Measurements from ENCODE around the gene CYP3A4. TPM values are rescaled to one million over a fixed set of nuclear protein-coding genes. Genes with fewer than 3 reads are reported as not detected.
"Not testable (repeated sequence)": the region's sequence is repeated elsewhere in the genome, so short reads cannot be mapped to it uniquely, and the experiment has no call there.

The CYP3A4 gene
- total RNA-seq, 4 donors from 2014 or later = 10.0 to 44.9 (median 22.1) TPM; not detected in 1

- H3K4me1 ChIP-seq = no peaks in the 10 kb centered on the region
- in situ Hi-C loops (cut with MboI; ENCODE audit: low pct_ligation_motif_present in 1 of 4, low pct_unique_long_range_greater_than_20kb in 1 of 4, low sequenced_read_pairs in 3 of 4) = no loop called here
- no peak for DNase-seq
- TF ChIP-seq POLR2AphosphoS5 (IDR thresholded peaks at IDR 0.05) = no peak
- H3K36me3 ChIP-seq = no peaks in the 10 kb centered on the region
- no peaks in the 10 kb centered on the region for H3K9me3 ChIP-seq
- H3K27me3 ChIP-seq = no peaks in the 10 kb centered on the region
- no peak overlapping the region for H3K27ac ChIP-seq
- H3K4me3 ChIP-seq = no peak overlapping the region
- 88 to 89% methylated on average over 3 of the region's 3 CpGs for WGBS, 2 donors (ENCODE audit: low coverage in 1 of 2)
- intact Hi-C loops (cut with DNase I; ENCODE audit: low total_unique reads) = no loop called here
These were observed 19.5 kb downstream of the CYP3A4 start for GRCh38 chr7:99764478-99764877.

GRCh38 chr7:99762680-99763327 lies 21.2 kb downstream of the CYP3A4 start:
- in situ Hi-C loops (cut with MboI; ENCODE audit: low pct_ligation_motif_present in 1 of 4, low pct_unique_long_range_greater_than_20kb in 1 of 4, low sequenced_read_pairs in 3 of 4) = no loop called here
- H3K36me3 ChIP-seq = no peaks in the 10 kb centered on the region
- no peak overlapping the region for H3K27ac ChIP-seq
- H3K9me3 ChIP-seq = no peaks in the 10 kb centered on the region
- TF ChIP-seq EP300 (IDR thresholded peaks at IDR 0.05; ENCODE audit: low read depth) (no peak), POLR2AphosphoS5 (IDR thresholded peaks at IDR 0.05) (no peak), POLR2A (IDR thresholded peaks at IDR 0.05) (no peak)
- TF ChIP-seq, protein P1, sequence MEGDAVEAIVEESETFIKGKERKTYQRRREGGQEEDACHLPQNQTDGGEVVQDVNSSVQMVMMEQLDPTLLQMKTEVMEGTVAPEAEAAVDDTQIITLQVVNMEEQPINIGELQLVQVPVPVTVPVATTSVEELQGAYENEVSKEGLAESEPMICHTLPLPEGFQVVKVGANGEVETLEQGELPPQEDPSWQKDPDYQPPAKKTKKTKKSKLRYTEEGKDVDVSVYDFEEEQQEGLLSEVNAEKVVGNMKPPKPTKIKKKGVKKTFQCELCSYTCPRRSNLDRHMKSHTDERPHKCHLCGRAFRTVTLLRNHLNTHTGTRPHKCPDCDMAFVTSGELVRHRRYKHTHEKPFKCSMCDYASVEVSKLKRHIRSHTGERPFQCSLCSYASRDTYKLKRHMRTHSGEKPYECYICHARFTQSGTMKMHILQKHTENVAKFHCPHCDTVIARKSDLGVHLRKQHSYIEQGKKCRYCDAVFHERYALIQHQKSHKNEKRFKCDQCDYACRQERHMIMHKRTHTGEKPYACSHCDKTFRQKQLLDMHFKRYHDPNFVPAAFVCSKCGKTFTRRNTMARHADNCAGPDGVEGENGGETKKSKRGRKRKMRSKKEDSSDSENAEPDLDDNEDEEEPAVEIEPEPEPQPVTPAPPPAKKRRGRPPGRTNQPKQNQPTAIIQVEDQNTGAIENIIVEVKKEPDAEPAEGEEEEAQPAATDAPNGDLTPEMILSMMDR (IDR thresholded peaks at IDR 0.05) = no peak
- no peaks in the 10 kb centered on the region for H3K4me1 ChIP-seq
- H3K4me3 ChIP-seq = no peak overlapping the region
- 76 to 82% methylated on average over 2 to 7 of the region's 7 CpGs for WGBS, 2 donors (ENCODE audit: low coverage in 1 of 2)
- intact Hi-C loops (cut with DNase I; ENCODE audit: low total_unique reads) = no loop called here
- DNase-seq = no peak
- no peaks in the 10 kb centered on the region for H3K27me3 ChIP-seq

GRCh38 chr7:99755085-99755484 lies 28.9 kb downstream of the CYP3A4 start:
- TF ChIP-seq, protein P1 (IDR thresholded peaks at IDR 0.05) = no peak
- TF ChIP-seq POLR2A (IDR thresholded peaks at IDR 0.05) (no peak), POLR2AphosphoS5 (IDR thresholded peaks at IDR 0.05) (no peak), EP300 (IDR thresholded peaks at IDR 0.05; ENCODE audit: low read depth) (no peak)
- H3K4me1 ChIP-seq = peaks cover 4 to 23% (median 10%) of the 10 kb centered on the region in 4 donors
- no peak for DNase-seq
- H3K27me3 ChIP-seq = no peaks in the 10 kb centered on the region
- 95% methylated on average over 1 of the region's 1 CpG; no CpG with 5 or more reads in 1 of the 2 donors for WGBS, 2 donors (ENCODE audit: low coverage in 1 of 2)
- no peaks in the 10 kb centered on the region for H3K36me3 ChIP-seq
- no peak overlapping the region for H3K4me3 ChIP-seq
- intact Hi-C loops (cut with DNase I; ENCODE audit: low total_unique reads) (no loop called here), in situ Hi-C loops (cut with MboI; ENCODE audit: low pct_ligation_motif_present in 1 of 4, low pct_unique_long_range_greater_than_20kb in 1 of 4, low sequenced_read_pairs in 3 of 4) (no loop called here)
- no peaks in the 10 kb centered on the region for H3K9me3 ChIP-seq
- H3K27ac ChIP-seq = no peak overlapping the region

- Histone ChIP-seq H3K4me3 (no peak overlapping the region), H3K27me3 (no peaks in the 10 kb centered on the region)
- in situ Hi-C loops (cut with MboI; ENCODE audit: low pct_ligation_motif_present in 1 of 4, low pct_unique_long_range_greater_than_20kb in 1 of 4, low sequenced_read_pairs in 3 of 4) = no loop called here
These were observed 31.6 kb downstream of the CYP3A4 start for GRCh38 chr7:99752356-99752755.

DNA sequence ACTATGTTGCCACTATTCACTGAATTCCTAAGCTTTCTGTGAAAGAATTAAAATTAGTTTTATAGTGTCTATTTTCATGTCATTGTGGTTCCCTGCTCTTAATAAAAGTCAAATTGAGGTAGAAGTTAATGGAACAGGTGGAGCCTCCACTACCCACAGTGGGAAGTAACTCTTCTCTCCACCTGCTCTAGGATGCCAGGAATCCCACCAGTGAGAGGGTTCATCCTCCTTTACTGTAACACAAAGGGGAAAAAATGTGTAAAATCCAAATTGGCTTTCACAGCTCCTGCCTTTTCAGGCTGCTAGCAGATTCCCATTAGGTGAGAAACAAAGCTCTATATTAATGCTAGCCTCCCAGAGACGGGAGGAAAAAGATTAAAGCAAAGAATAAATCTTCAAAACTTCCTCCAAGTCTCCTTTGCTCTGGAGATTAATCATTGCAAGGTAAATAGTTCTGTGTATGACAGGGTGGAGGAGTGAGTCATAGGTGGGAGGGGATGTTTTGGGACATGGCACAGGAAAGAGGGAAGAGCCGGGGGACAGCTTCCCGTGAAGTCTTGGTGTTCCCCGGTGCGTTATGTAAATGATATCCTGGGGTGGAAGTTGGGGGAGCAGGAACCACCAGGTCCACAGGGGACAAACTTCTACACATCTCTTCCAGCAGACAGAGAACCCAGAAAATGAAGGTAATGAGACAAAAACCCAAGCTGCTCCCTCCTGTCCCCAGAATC lies 32.5 kb downstream of the CYP3A4 start:
- intact Hi-C loops (cut with DNase I; ENCODE audit: low total_unique reads); H3K9me3 ChIP-seq; H3K27me3 ChIP-seq; in situ Hi-C loops (cut with MboI; ENCODE audit: low pct_ligation_motif_present in 1 of 4, low pct_unique_long_range_greater_than_20kb in 1 of 4, low sequenced_read_pairs in 3 of 4); H3K36me3 ChIP-seq: not testable (repeated sequence)
- peak overlapping the region; percentile 64 to 84 (median 79) for H3K27ac ChIP-seq
- H3K4me1 ChIP-seq = peaks cover 4 to 23% (median 10%) of the 10 kb centered on the region in 4 donors
- DNase-seq = peak; percentile 29
- peak overlapping the region in 1 of 4 donors; percentile 25 for H3K4me3 ChIP-seq
- 21% methylated on average over 5 of the region's 5 CpGs; no CpG with 5 or more reads in 1 of the 2 donors for WGBS, 2 donors (ENCODE audit: low coverage in 1 of 2)

More at GRCh38 chr7:99752356-99752755, 31.6 kb downstream of the CYP3A4 start:
- intact Hi-C loops (cut with DNase I; ENCODE audit: low total_unique reads) = no loop called here
- no peaks in the 10 kb centered on the region for H3K9me3 ChIP-seq
- peak; percentile 78 for DNase-seq
- H3K4me1 ChIP-seq = peaks cover 4 to 23% (median 10%) of the 10 kb centered on the region in 4 donors
- 33% methylated on average over 3 of the region's 3 CpGs; no CpG with 5 or more reads in 1 of the 2 donors for WGBS, 2 donors (ENCODE audit: low coverage in 1 of 2)
- H3K27ac ChIP-seq = peak overlapping the region; percentile 64 to 84 (median 79)
- no peaks in the 10 kb centered on the region for H3K36me3 ChIP-seq
- TF ChIP-seq, protein P1 (IDR thresholded peaks at IDR 0.05) = no peak
- TF ChIP-seq POLR2A (IDR thresholded peaks at IDR 0.05) (peak; percentile 91), EP300 (IDR thresholded peaks at IDR 0.05; ENCODE audit: low read depth) (no peak), POLR2AphosphoS5 (IDR thresholded peaks at IDR 0.05) (peak; percentile 57 to 91 (median 91))

All from transverse colon (tissue), 4 donors.